HEK293 (cell line): Measurements from ENCODE around the gene C5orf63.

Source experiments
- BCL11A ChIP-seq: fragments of 450-650 bp; formaldehyde crosslinking; IDR thresholded peaks from 2 replicates; pipeline ENCODE4 v1.5.1; 2016; ENCODE audit warnings: low read depth, missing biosample characterization, missing genetic modification characterization
- CTCF ChIP-seq: fragments of 450-650 bp; formaldehyde crosslinking; IDR thresholded peaks from 2 replicates; pipeline ENCODE4 v1.5.1; 2016; ENCODE audit warnings: missing biosample characterization, missing genetic modification characterization
- IKZF3 ChIP-seq: fragments of 450-650 bp; IDR thresholded peaks from 2 replicates; pipeline ENCODE4 v1.5.0; 2018; ENCODE audit warnings: missing biosample characterization, mild to moderate bottlenecking, missing genetic modification characterization, moderate library complexity
- SP7 ChIP-seq: fragments of 450-650 bp; formaldehyde crosslinking; IDR thresholded peaks from 2 replicates; pipeline ENCODE4 v1.5.1; 2016; ENCODE audit warnings: missing biosample characterization, missing genetic modification characterization
- WT1 ChIP-seq: fragments of 450-650 bp; formaldehyde crosslinking; IDR thresholded peaks from 2 replicates; pipeline ENCODE4 v1.5.1; 2016; ENCODE audit warnings: missing biosample characterization, missing genetic modification characterization
- ZBTB26 ChIP-seq: fragments of 450-650 bp; formaldehyde crosslinking; optimal IDR thresholded peaks from 2 replicates; pipeline ENCODE3; 2016; ENCODE audit warnings: missing biosample characterization, mild to moderate bottlenecking, missing genetic modification characterization
- ZBTB44 ChIP-seq: fragments of 450-650 bp; IDR thresholded peaks from 2 replicates; pipeline ENCODE4 v1.5.1; 2018; ENCODE audit warnings: missing biosample characterization, mild to moderate bottlenecking, missing genetic modification characterization
- ZBTB49 ChIP-seq: fragments of 450-650 bp; formaldehyde crosslinking; IDR thresholded peaks from 2 replicates; pipeline ENCODE4 v1.5.1; 2016; ENCODE audit warnings: missing biosample characterization, missing genetic modification characterization, low read depth
- ZNF114 ChIP-seq: fragments of 450-650 bp; formaldehyde crosslinking; IDR thresholded peaks from 2 replicates; pipeline ENCODE4 v1.5.0; 2017; ENCODE audit warnings: missing biosample characterization, missing genetic modification characterization
- ZNF280D ChIP-seq: fragments of 450-650 bp; formaldehyde crosslinking; IDR thresholded peaks from 2 replicates; pipeline ENCODE4 v1.5.1; 2016; ENCODE audit warnings: missing biosample characterization, missing genetic modification characterization
- ZNF302 ChIP-seq: fragments of 450-650 bp; formaldehyde crosslinking; IDR thresholded peaks from 2 replicates; pipeline ENCODE4 v1.5.1; 2016; ENCODE audit warnings: missing biosample characterization, missing genetic modification characterization, low read depth
- ZNF423 ChIP-seq: fragments of 450-650 bp; formaldehyde crosslinking; IDR thresholded peaks from 2 replicates; pipeline ENCODE4 v1.5.1; 2016; ENCODE audit warnings: missing biosample characterization, missing genetic modification characterization
- ZNF544 ChIP-seq: fragments of 450-650 bp; formaldehyde crosslinking; IDR thresholded peaks from 2 replicates; pipeline ENCODE4 v1.5.0; 2017; ENCODE audit warnings: missing biosample characterization, missing genetic modification characterization
- ZNF654 ChIP-seq: fragments of 450-650 bp; formaldehyde crosslinking; IDR thresholded peaks from 2 replicates; pipeline ENCODE4 v1.5.1; 2016; ENCODE audit warnings: low read depth, missing biosample characterization, missing genetic modification characterization

- TF ChIP-seq CTCF (tag by site-specific recombination) (no peak), ZBTB44 (tag by site-specific recombination) (no peak), SP7 (tag by site-specific recombination) (no peak), ZNF423 (tag by site-specific recombination) (no peak), IKZF3 (tag by site-specific recombination) (no peak), ZNF114 (tag by site-specific recombination) (no peak), ZBTB26 (no peak), ZNF654 (no peak), ZBTB49 (tag by site-specific recombination) (no peak), ZNF544 (no peak), ZNF302 (tag by site-specific recombination) (no peak), BCL11A (tag by site-specific recombination) (no peak), WT1 (tag by site-specific recombination) (no peak), ZNF280D (tag by site-specific recombination) (no peak)
Measured at GRCh38 chr5:127055880-127056653, 17.2 kb downstream of the C5orf63 start.
